Measurements from ENCODE around the gene PIGN.

GRCh38 chr18:62125702-62126101 is 61.2 kb downstream of the PIGN start:
- TF ChIP-seq, protein P1, sequence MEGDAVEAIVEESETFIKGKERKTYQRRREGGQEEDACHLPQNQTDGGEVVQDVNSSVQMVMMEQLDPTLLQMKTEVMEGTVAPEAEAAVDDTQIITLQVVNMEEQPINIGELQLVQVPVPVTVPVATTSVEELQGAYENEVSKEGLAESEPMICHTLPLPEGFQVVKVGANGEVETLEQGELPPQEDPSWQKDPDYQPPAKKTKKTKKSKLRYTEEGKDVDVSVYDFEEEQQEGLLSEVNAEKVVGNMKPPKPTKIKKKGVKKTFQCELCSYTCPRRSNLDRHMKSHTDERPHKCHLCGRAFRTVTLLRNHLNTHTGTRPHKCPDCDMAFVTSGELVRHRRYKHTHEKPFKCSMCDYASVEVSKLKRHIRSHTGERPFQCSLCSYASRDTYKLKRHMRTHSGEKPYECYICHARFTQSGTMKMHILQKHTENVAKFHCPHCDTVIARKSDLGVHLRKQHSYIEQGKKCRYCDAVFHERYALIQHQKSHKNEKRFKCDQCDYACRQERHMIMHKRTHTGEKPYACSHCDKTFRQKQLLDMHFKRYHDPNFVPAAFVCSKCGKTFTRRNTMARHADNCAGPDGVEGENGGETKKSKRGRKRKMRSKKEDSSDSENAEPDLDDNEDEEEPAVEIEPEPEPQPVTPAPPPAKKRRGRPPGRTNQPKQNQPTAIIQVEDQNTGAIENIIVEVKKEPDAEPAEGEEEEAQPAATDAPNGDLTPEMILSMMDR (IDR thresholded peaks at IDR 0.05), result no peak
- TF ChIP-seq POLR2A (IDR thresholded peaks at IDR 0.05), result no peak

Measured in esophagus squamous epithelium (tissue), 4 donors.